HG03060 (cell line): Measurements from ENCODE around the gene OR5L1.

Experiments used
- ATAC-seq: cut with Tn5 transposase; IDR thresholded peaks from one replicate; pipeline ENCODE4 v1.9.1; 2021; ENCODE audit warnings: low read depth, moderate number of reproducible peaks; ENCODE audit not compliant: unreplicated experiment

The OR5L1 gene

DNA sequence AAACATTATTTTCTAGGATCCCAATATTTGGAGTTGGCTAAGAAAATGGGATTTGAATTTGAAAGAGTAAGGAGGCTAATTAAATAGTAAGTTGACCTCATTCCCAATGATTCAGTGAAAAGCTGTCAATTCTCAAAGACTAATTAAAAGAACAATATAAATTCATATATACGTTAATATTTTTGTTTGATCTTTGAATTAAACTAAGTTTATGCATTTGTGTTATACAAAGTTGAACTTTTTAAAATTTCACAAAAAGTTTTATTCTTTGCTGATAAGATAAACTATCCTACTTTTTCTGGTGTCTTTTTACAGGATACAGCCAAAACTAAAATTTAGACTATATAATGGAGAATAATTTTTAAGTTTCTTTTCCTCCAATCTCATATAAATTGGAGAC is at the start of gene OR5L1:
TSS of gene OR5L1 (plus strand) at position 301 of the 400 bp plus-strand sequence. CDS start 100 bp downstream, outside the sequence.
- ATAC-seq: no peak

DNA sequence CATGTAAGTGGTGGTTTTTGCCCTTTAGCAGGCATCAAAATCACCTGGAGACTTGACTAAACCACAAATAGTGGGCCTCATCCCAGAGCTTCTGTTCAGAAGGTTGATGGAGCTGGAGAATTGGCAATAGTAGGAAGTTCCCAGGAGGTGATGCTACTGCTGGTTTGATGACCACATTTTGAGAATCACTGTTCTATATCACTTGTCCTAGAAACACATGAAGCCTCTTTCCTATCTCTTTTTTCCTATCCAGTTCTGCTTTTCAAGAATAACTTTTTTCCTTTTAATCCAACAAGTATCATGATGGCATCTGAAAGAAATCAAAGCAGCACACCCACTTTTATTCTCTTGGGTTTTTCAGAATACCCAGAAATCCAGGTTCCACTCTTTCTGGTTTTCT is 38.0 kb upstream of the OR5L1 start, which contains the start of gene OR5D13:
TSS of gene OR5D13 (plus strand) at position 301 of the 400 bp plus-strand sequence. CDS start at position 301, 0 bp downstream.
- ATAC-seq: no peak

DNA sequence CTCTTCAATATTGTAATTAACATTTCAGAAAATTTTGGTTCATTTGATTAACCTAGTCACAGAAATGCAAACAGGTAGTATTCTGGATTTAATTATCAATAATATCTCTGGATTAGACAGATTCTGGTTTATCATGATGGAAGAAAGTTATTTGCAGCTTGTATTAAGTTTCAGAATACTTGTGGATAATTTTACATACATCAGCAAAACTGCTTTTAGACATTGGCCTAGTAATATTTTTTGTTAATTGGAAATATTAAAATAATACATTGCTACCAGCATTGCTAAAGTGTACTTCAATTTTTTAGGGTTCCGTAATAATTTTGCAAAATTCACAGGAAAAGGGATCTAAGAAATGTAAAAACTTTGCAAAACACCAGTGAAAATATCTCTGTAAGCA is 19.6 kb upstream of the OR5L1 start:
- no peak for ATAC-seq

DNA sequence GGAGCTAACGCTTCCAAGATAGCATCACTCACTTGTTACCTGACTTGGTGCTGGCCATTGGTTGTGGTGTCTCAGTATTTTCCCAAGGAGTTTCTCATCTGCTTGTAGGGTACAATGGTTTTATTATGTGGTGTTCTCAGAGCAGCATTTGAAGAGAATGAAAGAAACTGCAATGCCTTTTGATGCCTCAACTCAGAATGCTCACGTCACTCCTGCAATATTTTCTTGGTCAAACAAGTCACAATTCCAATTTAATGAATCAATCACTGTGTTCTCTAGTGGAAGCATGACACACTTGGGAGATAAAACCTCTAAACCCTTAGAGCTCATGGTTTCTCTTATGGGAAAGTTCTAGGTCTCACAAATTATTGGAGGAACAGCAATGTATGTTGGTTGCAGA is 17.8 kb upstream of the OR5L1 start:
- no peak for ATAC-seq

DNA sequence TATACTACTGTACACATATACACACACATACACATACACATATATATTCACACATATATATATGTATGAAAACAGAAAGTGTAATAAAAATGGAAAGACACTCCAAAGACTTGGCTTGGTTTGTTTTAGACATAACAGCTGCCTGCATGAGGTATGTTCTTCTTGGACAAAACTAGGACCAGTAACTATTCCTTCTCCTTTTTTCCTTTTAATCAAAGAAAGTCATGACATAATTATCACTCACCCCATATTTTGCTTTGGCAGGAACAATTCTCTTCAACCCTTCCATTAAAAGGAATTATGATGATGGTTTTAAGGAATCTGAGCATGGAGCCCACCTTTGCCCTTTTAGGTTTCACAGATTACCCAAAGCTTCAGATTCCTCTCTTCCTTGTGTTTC is 15.9 kb upstream of the OR5L1 start, which contains the start of gene OR5D14:
TSS of gene OR5D14 (plus strand) at position 301 of the 400 bp plus-strand sequence. CDS start at position 301, 0 bp downstream.
- no peak for ATAC-seq

DNA sequence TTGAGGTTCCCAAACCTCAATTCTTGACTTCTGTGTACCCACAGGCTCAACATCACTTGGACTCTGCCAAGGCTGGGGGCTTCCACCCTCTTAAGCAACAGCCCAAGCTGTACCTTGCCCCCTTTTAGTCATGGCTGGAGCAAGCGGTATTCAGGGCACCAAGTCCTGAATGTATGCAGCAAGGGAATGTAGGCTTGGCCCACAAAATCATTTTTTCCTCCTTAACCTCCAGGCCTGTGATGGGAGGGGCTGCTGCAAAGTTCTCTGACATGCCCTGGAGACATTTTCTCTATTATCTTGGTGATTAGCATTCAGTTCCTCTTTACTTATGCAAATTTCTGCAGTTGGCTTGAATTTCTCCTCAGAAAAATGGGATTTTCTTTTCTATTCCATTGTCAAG is 4.9 kb upstream of the OR5L1 start:
- no peak for ATAC-seq

DNA sequence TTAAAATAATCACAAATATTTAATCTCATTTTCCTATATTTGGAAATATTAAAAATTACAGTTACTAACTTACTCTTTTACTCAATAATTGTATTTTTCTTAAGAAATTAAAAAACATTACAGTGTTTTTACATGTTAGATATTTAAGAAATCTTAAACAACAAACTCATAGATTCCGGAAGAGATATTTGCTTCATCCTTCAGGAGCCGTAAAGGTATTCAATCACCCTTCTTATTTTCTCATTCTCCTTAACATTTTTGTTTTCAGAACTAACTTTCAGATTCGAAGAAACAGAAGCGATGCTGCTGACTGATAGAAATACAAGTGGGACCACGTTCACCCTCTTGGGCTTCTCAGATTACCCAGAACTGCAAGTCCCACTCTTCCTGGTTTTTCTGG is 8.2 kb downstream of the OR5L1 start, which contains the start of gene OR5D18:
TSS of gene OR5D18 (plus strand) at position 301 of the 400 bp plus-strand sequence. CDS start at position 301, 0 bp downstream.
- ATAC-seq: no peak

DNA sequence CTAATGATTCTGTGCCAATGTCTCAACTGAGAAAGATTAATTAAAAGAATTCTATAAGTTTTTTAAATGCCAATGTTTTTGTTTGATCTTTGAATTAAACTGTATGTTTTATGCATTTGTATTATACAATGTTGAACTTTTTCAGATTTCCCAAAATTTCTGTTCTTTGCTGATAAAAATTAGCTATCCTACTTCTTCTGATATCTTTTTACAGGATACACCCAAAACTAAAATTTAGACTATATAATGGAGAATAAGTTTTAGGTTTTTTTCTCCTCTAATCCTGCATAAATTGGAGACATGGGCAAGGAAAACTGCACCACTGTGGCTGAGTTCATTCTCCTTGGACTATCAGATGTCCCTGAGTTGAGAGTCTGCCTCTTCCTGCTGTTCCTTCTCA is 15.8 kb downstream of the OR5L1 start, which contains the start of gene OR5L2:
TSS of gene OR5L2 (plus strand) at position 301 of the 400 bp plus-strand sequence. CDS start at position 301, 0 bp downstream.
- ATAC-seq: no peak

DNA sequence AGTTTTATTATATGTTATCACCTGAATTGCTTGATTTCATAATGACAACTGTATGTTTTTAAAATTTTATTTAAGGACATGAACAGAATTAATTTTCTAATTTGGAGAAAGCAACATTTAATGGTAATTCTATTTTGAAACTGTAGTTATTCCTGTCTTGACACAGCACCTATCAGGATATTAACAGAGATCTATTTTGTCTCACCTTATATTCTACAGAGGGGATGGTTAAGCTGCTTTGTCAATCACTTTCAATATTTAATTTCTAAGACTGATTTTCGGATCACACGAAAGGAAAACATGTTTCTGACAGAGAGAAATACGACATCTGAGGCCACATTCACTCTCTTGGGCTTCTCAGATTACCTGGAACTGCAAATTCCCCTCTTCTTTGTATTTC is 27.3 kb downstream of the OR5L1 start, which contains the start of gene OR5D16:
TSS of gene OR5D16 (plus strand) at position 301 of the 400 bp plus-strand sequence. CDS start at position 301, 0 bp downstream.
- no peak for ATAC-seq

DNA sequence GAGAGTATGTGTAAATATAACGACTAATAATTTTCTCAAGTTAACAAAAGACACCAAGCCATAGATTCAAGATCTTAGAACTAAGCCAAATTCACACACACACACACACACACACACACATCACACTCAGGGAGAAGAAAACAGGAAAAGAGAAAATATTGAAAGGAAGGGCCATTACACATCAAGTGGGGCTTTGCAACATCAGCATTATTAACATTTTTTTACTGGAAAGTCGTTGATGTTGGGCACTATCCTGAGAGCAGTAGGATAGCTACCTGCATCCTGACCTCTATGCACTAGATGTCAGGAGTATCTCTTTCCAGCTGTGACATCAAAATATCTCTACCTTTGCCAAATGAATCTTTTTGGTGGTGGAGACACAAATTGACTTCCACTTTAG is 36.3 kb downstream of the OR5L1 start:
- no peak for ATAC-seq

DNA sequence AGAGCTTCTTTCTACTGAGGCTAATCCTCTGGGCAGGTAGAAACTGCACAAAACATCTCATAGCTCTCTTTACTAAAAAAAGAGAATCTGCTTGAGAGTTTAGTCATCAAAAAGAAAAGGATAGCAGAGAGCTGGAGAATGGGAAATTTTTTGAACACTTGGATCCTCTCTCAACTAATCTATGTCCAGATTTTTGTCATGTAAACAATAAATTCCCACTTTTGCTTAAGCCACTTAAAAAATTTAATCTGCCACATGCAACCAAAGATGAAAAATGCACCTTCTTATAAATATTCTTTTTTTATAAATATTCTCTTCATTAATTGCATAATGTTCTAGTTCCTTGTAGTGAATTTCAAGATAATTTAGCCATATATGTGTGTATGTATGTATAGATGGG is 37.9 kb downstream of the OR5L1 start:
- no peak for ATAC-seq

DNA sequence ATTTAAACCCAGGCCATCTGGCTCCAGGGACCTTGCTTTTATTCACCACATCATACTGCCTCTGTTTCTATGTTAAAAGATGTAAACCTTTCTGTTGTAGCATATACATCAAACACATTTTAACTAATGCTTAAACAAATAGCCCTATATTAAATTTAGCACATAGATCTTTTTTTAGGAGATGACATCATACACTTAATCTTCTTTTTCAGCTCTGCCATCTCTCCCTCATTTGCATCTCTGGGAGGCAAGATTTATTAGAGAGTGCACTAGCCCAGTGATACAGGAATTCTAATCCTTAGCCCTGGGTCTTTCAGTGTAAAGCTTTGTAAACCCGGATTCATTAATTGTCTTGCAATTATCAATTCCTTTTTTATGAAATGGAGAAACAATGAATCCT is 41.0 kb downstream of the OR5L1 start:
- ATAC-seq: no peak

DNA sequence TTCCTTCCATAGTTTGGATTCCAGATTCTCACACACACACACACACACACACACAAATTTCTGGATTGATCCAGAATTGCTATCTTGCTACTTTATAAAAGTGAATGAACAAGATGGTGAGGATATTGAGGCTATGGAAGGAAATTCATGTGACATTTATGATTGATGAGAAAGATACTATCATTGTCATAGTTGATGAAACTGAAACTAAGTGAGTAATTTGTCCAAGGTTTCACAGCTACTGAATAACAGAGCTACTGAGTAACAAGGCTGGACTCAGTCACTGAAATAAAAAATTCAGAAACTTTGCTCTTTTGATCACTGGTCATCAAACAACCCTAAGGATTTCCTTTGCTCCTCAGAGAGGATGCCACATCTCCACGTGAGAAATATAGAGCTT is 43.5 kb downstream of the OR5L1 start:
- no peak for ATAC-seq
